T-helper 2 cell (primary cell): ENCODE measurements around the gene MT1E.
"Not testable (repeated sequence)": the region's sequence is repeated elsewhere in the genome, so short reads cannot be mapped to it uniquely, and the experiment has no call there.

Experiments used
- DNase-seq, 5 experiments: peaks; one replicate each; pipeline versions ENCODE4 v3.0.0 to v3.0.0-alpha.2; 2012 to 2022

MT1E gene

DNA sequence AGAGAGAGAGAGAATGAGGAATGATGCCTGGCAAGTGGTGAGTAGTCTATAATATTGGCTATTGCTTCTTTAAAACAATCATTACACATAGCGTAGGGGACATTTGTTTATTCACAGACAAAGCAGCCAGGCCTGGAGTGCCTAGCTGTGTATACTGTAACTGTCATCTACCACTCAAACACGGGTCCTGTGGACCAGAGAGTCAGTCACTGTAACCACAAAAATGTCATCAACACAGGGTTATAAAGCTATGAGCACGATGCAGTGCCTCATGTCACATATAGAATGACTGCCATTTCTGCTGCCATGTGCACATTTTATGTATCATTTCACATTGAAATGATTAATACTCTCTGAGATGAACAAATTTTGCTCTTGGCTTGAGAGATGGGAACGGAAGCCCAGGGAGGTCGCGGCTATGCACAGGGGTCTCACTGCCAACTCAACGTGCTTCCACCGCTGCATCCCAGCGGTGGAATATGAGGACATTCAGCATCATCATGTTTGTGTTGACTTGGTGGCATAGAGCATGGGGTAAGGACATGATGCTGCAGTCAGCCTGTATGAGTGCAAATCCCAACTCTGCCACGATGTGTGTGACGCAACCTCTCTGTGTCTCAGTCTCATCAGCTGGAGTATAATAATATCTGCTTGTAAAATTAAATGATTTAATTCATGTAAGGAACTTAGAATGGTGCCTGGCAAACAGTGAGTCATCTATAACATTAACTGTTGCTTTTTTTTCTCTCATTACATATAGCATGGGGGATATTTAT is 47.4 kb downstream of the MT1E start:
- DNase-seq: peak in 1 of 5 experiments; percentile 47

DNA sequence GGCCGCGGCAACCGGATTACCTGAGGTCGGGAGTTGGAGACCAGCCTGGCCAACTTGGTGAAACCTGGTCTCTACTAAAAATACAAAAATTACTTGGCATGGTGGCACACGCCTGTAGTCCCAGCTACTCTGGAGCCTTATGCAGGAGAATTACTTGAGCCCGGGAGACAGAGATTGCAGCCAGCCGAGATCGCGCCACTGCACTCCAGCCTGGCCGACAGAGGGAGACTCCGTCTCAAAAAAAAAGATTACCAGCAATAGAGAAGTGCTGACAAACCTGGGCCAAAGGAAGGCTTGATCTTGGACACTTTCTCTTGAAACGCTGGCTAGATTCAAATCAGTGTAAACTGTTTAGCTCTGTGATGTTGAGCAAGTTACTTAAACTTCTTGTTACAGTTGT is 48.3 kb downstream of the MT1E start:
- DNase-seq: peak in 1 of 5 experiments; percentile 43

- DNase-seq: not testable (repeated sequence)
Measured at GRCh38 chr16:56674570-56674969, 49.0 kb downstream of the MT1E start.

GRCh38 chr16:56675685-56676210 is 50.2 kb downstream of the MT1E start:
- DNase-seq: peak in 3 of 5 experiments; percentile 32 to 50 (median 36)
